Esophagus muscularis mucosa (tissue), 4 donors: ENCODE measurements around the gene DNASE1L2.

Experiments used
- EP300 ChIP-seq: sonication (generic); formaldehyde crosslinking; IDR thresholded peaks from one replicate; pipeline ENCODE4 v1.6.1; 2017; ENCODE audit warnings: antibody characterized with exemption
- POLR2A ChIP-seq: fragments of 450-650 bp; IDR thresholded peaks from one replicate; pipeline ENCODE4 v1.6.1; 2017; ENCODE audit warnings: antibody characterized with exemption, moderate library complexity, mild to moderate bottlenecking, low read depth
- POLR2AphosphoS5 ChIP-seq, 2 donors: sonication (generic); formaldehyde crosslinking; IDR thresholded peaks; one replicate each; pipeline ENCODE4 v1.6.1; 2017; ENCODE audit warnings: antibody characterized with exemption in 2 of 2
- TF ChIP-seq, protein P1 (sequence below), 3 experiments: fragments of 200-600 bp in 2 of 3; fragments of 450-650 bp in 1 of 3; sonication (generic) in 2 of 3; IDR thresholded peaks; one replicate each; pipeline ENCODE4 v1.5.1; 2017 to 2019; ENCODE audit warnings: antibody characterized with exemption in 3 of 3, mild to moderate bottlenecking in 2 of 3, moderate library complexity in 1 of 3

GRCh38 chr16:2251296-2252111 is 15.3 kb downstream of the DNASE1L2 start, which contains the start of gene ECI1:
- TF ChIP-seq POLR2A = peak; percentile 77
- TF ChIP-seq, protein P1, sequence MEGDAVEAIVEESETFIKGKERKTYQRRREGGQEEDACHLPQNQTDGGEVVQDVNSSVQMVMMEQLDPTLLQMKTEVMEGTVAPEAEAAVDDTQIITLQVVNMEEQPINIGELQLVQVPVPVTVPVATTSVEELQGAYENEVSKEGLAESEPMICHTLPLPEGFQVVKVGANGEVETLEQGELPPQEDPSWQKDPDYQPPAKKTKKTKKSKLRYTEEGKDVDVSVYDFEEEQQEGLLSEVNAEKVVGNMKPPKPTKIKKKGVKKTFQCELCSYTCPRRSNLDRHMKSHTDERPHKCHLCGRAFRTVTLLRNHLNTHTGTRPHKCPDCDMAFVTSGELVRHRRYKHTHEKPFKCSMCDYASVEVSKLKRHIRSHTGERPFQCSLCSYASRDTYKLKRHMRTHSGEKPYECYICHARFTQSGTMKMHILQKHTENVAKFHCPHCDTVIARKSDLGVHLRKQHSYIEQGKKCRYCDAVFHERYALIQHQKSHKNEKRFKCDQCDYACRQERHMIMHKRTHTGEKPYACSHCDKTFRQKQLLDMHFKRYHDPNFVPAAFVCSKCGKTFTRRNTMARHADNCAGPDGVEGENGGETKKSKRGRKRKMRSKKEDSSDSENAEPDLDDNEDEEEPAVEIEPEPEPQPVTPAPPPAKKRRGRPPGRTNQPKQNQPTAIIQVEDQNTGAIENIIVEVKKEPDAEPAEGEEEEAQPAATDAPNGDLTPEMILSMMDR (IDR thresholded peaks at IDR 0.05) = peak; percentile 76 to 86 (median 80)
- TF ChIP-seq EP300 = no peak
- peak; percentile 92 to 93 for TF ChIP-seq POLR2AphosphoS5 (IDR thresholded peaks at IDR 0.05)
